ENCODE measurements around the gene ZBTB7C.

Gene ZBTB7C

GRCh38 chr18:48085781-48086487, 323.2 kb downstream of the ZBTB7C start:
- no peak for DNase-seq (ENCODE audit: low read depth)
- TF ChIP-seq CTCF (IDR thresholded peaks at IDR 0.05; ENCODE audit: low read depth, low read length, missing control alignments) = no peak
- in situ Hi-C loops (cut with HindIII; ENCODE audit: low sequenced_read_pairs) = no loop called here
- H3K4me3 ChIP-seq (ENCODE audit: low read depth, low read length) = no peak overlapping the region

- TF ChIP-seq CTCF (IDR thresholded peaks at IDR 0.05; ENCODE audit: low read depth, low read length, missing control alignments) = no peak
- no peak overlapping the region for H3K4me3 ChIP-seq (ENCODE audit: low read depth, low read length)
- no peak for DNase-seq (ENCODE audit: low read depth)
- in situ Hi-C loops (cut with HindIII; ENCODE audit: low sequenced_read_pairs) = no loop called here
Measured at GRCh38 chr18:48084858-48085257, 324.3 kb downstream of the ZBTB7C start.

DNA sequence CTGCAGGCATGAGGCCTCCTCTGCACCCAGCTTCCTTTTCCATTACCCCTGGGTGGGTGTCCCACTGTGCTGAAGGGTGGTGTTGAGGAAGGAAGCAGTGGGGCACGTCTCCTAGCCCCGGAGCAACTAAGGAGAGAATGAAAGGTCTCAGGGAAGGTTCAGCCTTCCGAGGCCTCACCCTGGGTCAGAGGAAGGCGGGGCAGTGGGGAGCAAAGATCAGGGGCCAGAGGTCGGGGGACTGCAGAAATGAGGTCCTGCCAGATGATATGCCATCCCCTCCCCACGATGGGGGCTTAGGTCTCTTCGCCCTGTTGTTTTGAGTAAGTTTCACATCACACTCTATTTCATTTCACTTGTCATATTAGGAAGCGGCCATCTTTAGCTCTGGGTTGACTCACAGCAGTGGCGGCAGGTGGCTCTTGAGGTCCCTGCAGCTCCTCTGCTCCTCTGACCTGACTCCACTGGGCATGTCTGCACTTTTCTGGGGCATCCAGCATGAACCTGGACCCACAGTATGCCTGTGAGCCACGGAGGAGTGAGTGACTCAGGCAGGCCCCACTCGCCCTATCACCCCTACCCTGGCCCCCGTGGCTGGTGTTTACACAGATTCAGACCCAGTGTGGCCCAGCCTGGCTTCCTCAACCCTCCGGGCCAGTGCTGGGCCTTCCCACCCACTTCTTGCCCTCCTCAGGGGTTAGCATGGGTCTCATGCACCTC, 325.0 kb downstream of the ZBTB7C start:
- no peak for DNase-seq (ENCODE audit: low read depth)
- no peak for TF ChIP-seq CTCF (IDR thresholded peaks at IDR 0.05; ENCODE audit: low read depth, low read length, missing control alignments)
- in situ Hi-C loops (cut with HindIII; ENCODE audit: low sequenced_read_pairs) = no loop called here
- no peak overlapping the region for H3K4me3 ChIP-seq (ENCODE audit: low read depth, low read length)

DNA sequence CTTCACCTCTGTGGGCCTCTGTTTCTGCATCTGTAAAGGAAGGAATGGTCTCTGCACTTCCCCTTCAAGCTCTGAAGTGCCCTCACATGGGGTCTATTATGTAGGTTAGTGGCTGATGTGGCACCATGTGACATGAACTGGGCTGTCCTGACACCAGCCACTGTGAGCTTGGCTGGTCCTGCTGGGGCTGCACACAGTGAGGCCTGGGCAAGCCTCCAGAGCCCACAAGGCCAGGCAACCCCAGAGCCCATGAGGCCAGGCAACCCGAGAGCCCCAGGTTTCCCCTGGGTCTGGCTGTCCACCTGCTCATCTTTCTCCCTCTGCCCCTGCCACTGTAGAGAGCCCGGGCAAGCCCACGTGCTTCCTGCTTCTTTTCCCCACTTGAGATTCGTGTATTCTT, 328.6 kb downstream of the ZBTB7C start:
- no peak for DNase-seq (ENCODE audit: low read depth)
- in situ Hi-C loops (cut with HindIII; ENCODE audit: low sequenced_read_pairs) = no loop called here
- H3K4me3 ChIP-seq (ENCODE audit: low read depth, low read length) = no peak overlapping the region
- no peak for TF ChIP-seq CTCF (IDR thresholded peaks at IDR 0.05; ENCODE audit: low read depth, low read length, missing control alignments)

- in situ Hi-C loops (cut with HindIII; ENCODE audit: low sequenced_read_pairs) = no loop called here
- DNase-seq (ENCODE audit: low read depth) = no peak
- TF ChIP-seq CTCF (IDR thresholded peaks at IDR 0.05; ENCODE audit: low read depth, low read length, missing control alignments) = no peak
- H3K4me3 ChIP-seq (ENCODE audit: low read depth, low read length) = no peak overlapping the region
Measured at GRCh38 chr18:48079885-48080284, 329.3 kb downstream of the ZBTB7C start.

DNA sequence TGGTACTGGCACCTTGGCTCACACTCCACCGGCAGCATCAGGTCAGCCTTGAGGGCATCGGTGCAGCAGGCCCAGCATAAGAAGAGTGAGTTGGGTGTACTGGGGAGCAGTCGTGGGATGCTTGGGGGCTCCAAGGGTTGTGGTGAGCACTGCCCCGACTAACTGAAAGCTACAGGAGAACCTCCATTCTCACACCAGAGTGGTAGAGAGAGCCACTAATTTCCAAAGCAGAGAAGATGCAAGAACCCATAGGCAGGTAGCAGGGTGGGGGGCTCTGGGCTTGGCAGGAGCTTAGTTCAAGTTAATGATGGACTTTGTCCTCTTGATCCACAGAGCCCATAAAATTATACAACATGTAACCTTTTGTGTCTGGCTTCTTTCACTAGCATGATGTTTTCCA, 330.7 kb downstream of the ZBTB7C start:
- no peak for DNase-seq (ENCODE audit: low read depth)
- no peak overlapping the region for H3K4me3 ChIP-seq (ENCODE audit: low read depth, low read length)
- no peak for TF ChIP-seq CTCF (IDR thresholded peaks at IDR 0.05; ENCODE audit: low read depth, low read length, missing control alignments)
- in situ Hi-C loops (cut with HindIII; ENCODE audit: low sequenced_read_pairs) = no loop called here
